H9 (cell line): ENCODE results near the gene LDLRAD4. TPM values are rescaled to one million over a fixed set of nuclear protein-coding genes. Genes with fewer than 3 reads are reported as not detected.

ENCODE experiments used
- DNase-seq: peaks from one replicate; pipeline ENCODE4 v3.0.0-alpha.2; 2017
- H2AFZ ChIP-seq: one replicate; pipeline ENCODE4 v1.6.1; 2013; ENCODE audit warnings: mild to moderate bottlenecking, low read length, control low read depth, moderate library complexity
- H2AK5ac ChIP-seq: 2 replicates; pipeline ENCODE4 v1.6.1; 2013; ENCODE audit warnings: low read length, control low read depth, mixed read lengths; ENCODE audit not compliant: insufficient read length
- H2BK120ac ChIP-seq: one replicate; pipeline ENCODE4 v1.6.1; 2013; ENCODE audit warnings: low read depth, mild to moderate bottlenecking, low read length, control low read depth, inconsistent platforms; ENCODE audit not compliant: poor library complexity, severe bottlenecking
- H2BK12ac ChIP-seq: 2 replicates; pipeline ENCODE4 v1.6.1; 2013; ENCODE audit warnings: low read length, control low read depth, mixed read lengths, low read depth; ENCODE audit not compliant: insufficient read length
- H2BK15ac ChIP-seq: 2 replicates; pipeline ENCODE4 v1.6.1; 2013; ENCODE audit warnings: low read depth, low read length, control low read depth
- H2BK20ac ChIP-seq: one replicate; pipeline ENCODE4 v1.6.1; 2013; ENCODE audit warnings: low read depth, mild to moderate bottlenecking, low read length, control low read depth, inconsistent platforms; ENCODE audit not compliant: poor library complexity, severe bottlenecking
- H2BK5ac ChIP-seq: 2 replicates; pipeline ENCODE4 v1.6.1; 2013; ENCODE audit warnings: low read length, control low read depth, mixed read lengths; ENCODE audit not compliant: insufficient read length
- H3K14ac ChIP-seq: 2 replicates; pipeline ENCODE4 v1.6.1; 2013; ENCODE audit warnings: low read length, control low read depth; ENCODE audit not compliant: insufficient read depth
- H3K18ac ChIP-seq: 2 replicates; pipeline ENCODE4 v1.6.1; 2013; ENCODE audit warnings: low read depth, mild to moderate bottlenecking, mixed read lengths, low read length, control low read depth; ENCODE audit not compliant: insufficient read length
- H3K23ac ChIP-seq: 2 replicates; pipeline ENCODE4 v1.6.1; 2013; ENCODE audit warnings: low read length, control low read depth, mixed read lengths, low read depth; ENCODE audit not compliant: insufficient read length
- H3K23me2 ChIP-seq: 2 replicates; pipeline ENCODE4 v1.6.1; 2013; ENCODE audit warnings: low read depth, mild to moderate bottlenecking, mixed read lengths, low read length, control low read depth; ENCODE audit not compliant: insufficient read length, poor library complexity, severe bottlenecking
- H3K27ac ChIP-seq: 2 replicates; pipeline ENCODE4 v1.5.1; 2013; ENCODE audit warnings: low read length, control low read depth, mixed read lengths, low read depth; ENCODE audit not compliant: insufficient read length
- H3K27me3 ChIP-seq: 2 replicates; pipeline ENCODE4 v1.6.1; 2013; ENCODE audit warnings: low read length, control low read depth, inconsistent platforms; ENCODE audit not compliant: insufficient read depth
- H3K4ac ChIP-seq: 2 replicates; pipeline ENCODE4 v1.6.1; 2013; ENCODE audit warnings: low read depth, mild to moderate bottlenecking, control low read depth, inconsistent platforms, low read length, moderate library complexity
- H3K4me1 ChIP-seq: 2 replicates; pipeline ENCODE4 v1.6.1; 2013; ENCODE audit warnings: low read length, control low read depth, inconsistent platforms; ENCODE audit not compliant: insufficient read depth
- H3K4me2 ChIP-seq: 2 replicates; pipeline ENCODE4 v1.6.1; 2013; ENCODE audit warnings: low read length, control low read depth, mixed read lengths; ENCODE audit not compliant: insufficient read length, insufficient read depth
- H3K56ac ChIP-seq: 2 replicates; pipeline ENCODE4 v1.6.1; 2013; ENCODE audit warnings: low read depth, mild to moderate bottlenecking, mixed read lengths, low read length, control low read depth; ENCODE audit not compliant: insufficient read length
- H3K79me1 ChIP-seq: 2 replicates; pipeline ENCODE4 v1.6.1; 2013; ENCODE audit warnings: low read depth, mild to moderate bottlenecking, moderate library complexity, low read length, control low read depth, inconsistent platforms; ENCODE audit not compliant: insufficient read depth, poor library complexity, severe bottlenecking
- H3K79me2 ChIP-seq: 2 replicates; pipeline ENCODE4 v1.6.1; 2013; ENCODE audit warnings: low read length, control low read depth, inconsistent platforms; ENCODE audit not compliant: insufficient read depth
- H3K9ac ChIP-seq: 2 replicates; pipeline ENCODE4 v1.6.1; 2013; ENCODE audit warnings: low read length, control low read depth, mixed read lengths; ENCODE audit not compliant: insufficient read length; ENCODE audit errors: extremely low read depth
- H3K9me3 ChIP-seq: one replicate; pipeline ENCODE4 v1.6.1; 2013; ENCODE audit warnings: low read depth, low read length, inconsistent platforms; ENCODE audit not compliant: control insufficient read depth
- H3T11ph ChIP-seq: one replicate; pipeline ENCODE4 v1.6.1; 2013; ENCODE audit warnings: mild to moderate bottlenecking, low read length, control low read depth, inconsistent platforms
- H4K20me1 ChIP-seq: one replicate; pipeline ENCODE4 v1.6.1; 2013; ENCODE audit not compliant: control insufficient read depth, insufficient read length, insufficient read depth
- H4K5ac ChIP-seq: 2 replicates; pipeline ENCODE4 v1.6.1; 2013; ENCODE audit warnings: low read depth, mild to moderate bottlenecking, mixed read lengths, low read length, control low read depth; ENCODE audit not compliant: insufficient read length
- H4K8ac ChIP-seq: replicated peaks from 2 replicates; pipeline ENCODE4 v1.6.1; 2013; ENCODE audit warnings: low read length, control low read depth, mixed read lengths, low read depth; ENCODE audit not compliant: insufficient read length
- H4K91ac ChIP-seq: 2 replicates; pipeline ENCODE4 v1.6.1; 2013; ENCODE audit warnings: low read depth, mild to moderate bottlenecking, moderate library complexity, mixed read lengths, low read length, control low read depth; ENCODE audit not compliant: insufficient read length
- H3K27ac Mint-ChIP-seq, 3 experiments: 2 replicates in 2 of 3; 3 replicates in 1 of 3; pipeline ENCODE4 v1.8.0; 2020 to 2021; ENCODE audit warnings: mixed read lengths in 3 of 3, mild to moderate bottlenecking in 1 of 3, moderate library complexity in 1 of 3
- H3K27me3 Mint-ChIP-seq: 2 replicates; pipeline ENCODE4 v1.8.0; 2021; ENCODE audit warnings: low read depth, mild to moderate bottlenecking, moderate library complexity, mixed read lengths
- H3K36me3 Mint-ChIP-seq, 3 experiments: 2 replicates in 2 of 3; 3 replicates in 1 of 3; pipeline ENCODE4 v1.8.0; 2020 to 2021; ENCODE audit warnings: low read depth in 3 of 3, mixed read lengths in 3 of 3; ENCODE audit not compliant: insufficient read depth in 1 of 3
- H3K4me1 Mint-ChIP-seq, 2 experiments: 2 replicates each; pipeline ENCODE4 v1.8.0; 2020; ENCODE audit warnings: mixed read lengths in 2 of 2
- H3K4me3 Mint-ChIP-seq, 2 experiments: 2 replicates in 1 of 2; 3 replicates in 1 of 2; pipeline ENCODE4 v1.8.0; 2020 to 2021; ENCODE audit warnings: mild to moderate bottlenecking in 2 of 2, mixed read lengths in 2 of 2, moderate library complexity in 1 of 2
- H3K9me3 Mint-ChIP-seq, 2 experiments: 2 replicates in 1 of 2; 3 replicates in 1 of 2; pipeline ENCODE4 v1.8.0; 2020; ENCODE audit warnings: mild to moderate bottlenecking in 2 of 2, mixed read lengths in 2 of 2, moderate library complexity in 1 of 2
- WGBS: extraction: QIAGEN DNeasy Blood & Tissue Kit; methylation state at CpG from one replicate; pipeline ENCODE4 v1.1.7; 2013; ENCODE audit warnings: missing lambda C conversion rate, low lambda C conversion rate, mixed read lengths; ENCODE audit not compliant: insufficient read length; ENCODE audit errors: extremely low coverage; 5-methylcytosine and 5-hydroxymethylcytosine counted together
- total RNA-seq: library from RNA; stranded (reverse); gene quantifications from 2 replicates; pipeline ENCODE4 v1.2.1, GENCODE V29; 2021
- TF ChIP-seq, protein P1 (sequence below): fragments of 200-600 bp; sonication (generic); conservative IDR thresholded peaks from 3 replicates; pipeline ENCODE4 v1.8.0; 2021; ENCODE audit warnings: antibody characterized with exemption, mild to moderate bottlenecking

The LDLRAD4 gene
- total RNA-seq, 1 experiment from 2014 or later, result 3.9 TPM

DNA sequence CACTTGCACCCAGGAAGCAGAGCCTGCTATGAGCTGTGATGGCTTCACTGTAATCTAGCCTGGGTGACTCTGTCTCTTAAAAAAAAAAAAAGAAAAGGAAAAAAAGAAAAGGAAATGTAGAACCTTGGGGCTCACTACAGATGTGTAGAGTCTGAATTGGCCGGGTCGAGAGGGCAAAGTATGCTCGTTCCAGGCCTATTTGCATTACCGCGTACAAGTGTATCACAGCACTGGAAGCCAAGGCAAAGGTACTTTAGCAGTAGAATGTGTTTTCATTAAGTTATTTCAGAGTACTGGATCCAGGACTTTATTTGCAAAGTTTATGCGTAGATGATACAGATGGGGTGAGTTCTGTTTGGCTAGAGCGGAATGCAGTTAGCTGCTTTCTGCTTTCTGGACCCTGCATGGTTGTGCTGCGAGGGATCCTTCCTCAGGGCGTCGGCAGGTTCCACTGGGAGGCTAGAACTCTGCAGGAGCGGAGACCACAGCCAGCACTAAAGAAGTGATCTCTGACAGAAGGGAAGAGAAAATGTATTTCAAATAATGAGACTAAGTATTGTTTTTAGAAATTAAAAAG lies 51.8 kb downstream of the LDLRAD4 start:
- Histone ChIP-seq H3K23me2 (no peaks in the 10 kb centered on the region), H4K20me1 (no peaks in the 10 kb centered on the region), H3K9ac (no peak overlapping the region), H2AFZ (no peak overlapping the region), H3K56ac (no peak overlapping the region), H2BK5ac (no peak overlapping the region), H3K27ac (no peak overlapping the region), H3K4ac (no peak overlapping the region), H4K8ac (no peak overlapping the region), H3K9me3 (no peaks in the 10 kb centered on the region), H4K5ac (no peak overlapping the region), H3K27me3 (no peaks in the 10 kb centered on the region), H3K18ac (no peak overlapping the region), H3K23ac (no peak overlapping the region), H3K14ac (no peak overlapping the region), H2BK12ac (no peak overlapping the region), H3T11ph (no peak overlapping the region), H3K4me2 (no peak overlapping the region), H2BK20ac (no peak overlapping the region), H3K79me1 (no peaks in the 10 kb centered on the region), H3K4me1 (0 out of 2 replicates have a peak, but pooled peaks cover 2% of the 10 kb centered on the region), H4K91ac (no peak overlapping the region), H2AK5ac (no peak overlapping the region), H3K79me2 (no peaks in the 10 kb centered on the region), H2BK120ac (no peak overlapping the region), H2BK15ac (no peak overlapping the region)
- Mint-ChIP-seq H3K36me3 (no peaks in the 10 kb centered on the region), H3K4me1 (peaks cover 27 to 39% of the 10 kb centered on the region in 2 experiments), H3K9me3 (no peaks in the 10 kb centered on the region), H3K27me3 (peaks cover 46% of the 10 kb centered on the region), H3K27ac (no peak overlapping the region), H3K4me3 (no peak overlapping the region)
- no peak for DNase-seq
- WGBS, result no CpG with 5 or more reads among the region's 11 CpGs
- TF ChIP-seq, protein P1, sequence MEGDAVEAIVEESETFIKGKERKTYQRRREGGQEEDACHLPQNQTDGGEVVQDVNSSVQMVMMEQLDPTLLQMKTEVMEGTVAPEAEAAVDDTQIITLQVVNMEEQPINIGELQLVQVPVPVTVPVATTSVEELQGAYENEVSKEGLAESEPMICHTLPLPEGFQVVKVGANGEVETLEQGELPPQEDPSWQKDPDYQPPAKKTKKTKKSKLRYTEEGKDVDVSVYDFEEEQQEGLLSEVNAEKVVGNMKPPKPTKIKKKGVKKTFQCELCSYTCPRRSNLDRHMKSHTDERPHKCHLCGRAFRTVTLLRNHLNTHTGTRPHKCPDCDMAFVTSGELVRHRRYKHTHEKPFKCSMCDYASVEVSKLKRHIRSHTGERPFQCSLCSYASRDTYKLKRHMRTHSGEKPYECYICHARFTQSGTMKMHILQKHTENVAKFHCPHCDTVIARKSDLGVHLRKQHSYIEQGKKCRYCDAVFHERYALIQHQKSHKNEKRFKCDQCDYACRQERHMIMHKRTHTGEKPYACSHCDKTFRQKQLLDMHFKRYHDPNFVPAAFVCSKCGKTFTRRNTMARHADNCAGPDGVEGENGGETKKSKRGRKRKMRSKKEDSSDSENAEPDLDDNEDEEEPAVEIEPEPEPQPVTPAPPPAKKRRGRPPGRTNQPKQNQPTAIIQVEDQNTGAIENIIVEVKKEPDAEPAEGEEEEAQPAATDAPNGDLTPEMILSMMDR, result no peak
